ENCODE measurements around the gene FUT6.

FUT6 gene

GRCh38 chr19:5831159-5831558, 8.3 kb downstream of the FUT6 start:
- no peak overlapping the region for H3K4me3 ChIP-seq (ENCODE audit: low read depth, low read length)
- no peak for DNase-seq (ENCODE audit: low read depth)
- no peak for TF ChIP-seq POLR2A (IDR thresholded peaks at IDR 0.05; ENCODE audit: extremely low read depth, insufficient read length)
- TF ChIP-seq MAX (IDR thresholded peaks at IDR 0.05; ENCODE audit: low read depth, low read length), result no peak
- TF ChIP-seq, protein P1, sequence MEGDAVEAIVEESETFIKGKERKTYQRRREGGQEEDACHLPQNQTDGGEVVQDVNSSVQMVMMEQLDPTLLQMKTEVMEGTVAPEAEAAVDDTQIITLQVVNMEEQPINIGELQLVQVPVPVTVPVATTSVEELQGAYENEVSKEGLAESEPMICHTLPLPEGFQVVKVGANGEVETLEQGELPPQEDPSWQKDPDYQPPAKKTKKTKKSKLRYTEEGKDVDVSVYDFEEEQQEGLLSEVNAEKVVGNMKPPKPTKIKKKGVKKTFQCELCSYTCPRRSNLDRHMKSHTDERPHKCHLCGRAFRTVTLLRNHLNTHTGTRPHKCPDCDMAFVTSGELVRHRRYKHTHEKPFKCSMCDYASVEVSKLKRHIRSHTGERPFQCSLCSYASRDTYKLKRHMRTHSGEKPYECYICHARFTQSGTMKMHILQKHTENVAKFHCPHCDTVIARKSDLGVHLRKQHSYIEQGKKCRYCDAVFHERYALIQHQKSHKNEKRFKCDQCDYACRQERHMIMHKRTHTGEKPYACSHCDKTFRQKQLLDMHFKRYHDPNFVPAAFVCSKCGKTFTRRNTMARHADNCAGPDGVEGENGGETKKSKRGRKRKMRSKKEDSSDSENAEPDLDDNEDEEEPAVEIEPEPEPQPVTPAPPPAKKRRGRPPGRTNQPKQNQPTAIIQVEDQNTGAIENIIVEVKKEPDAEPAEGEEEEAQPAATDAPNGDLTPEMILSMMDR (IDR thresholded peaks at IDR 0.05; ENCODE audit: low read depth, low read length), result no peak
- TF ChIP-seq MYC (IDR thresholded peaks at IDR 0.05; ENCODE audit: low read depth, low read length), result no peak

DNA sequence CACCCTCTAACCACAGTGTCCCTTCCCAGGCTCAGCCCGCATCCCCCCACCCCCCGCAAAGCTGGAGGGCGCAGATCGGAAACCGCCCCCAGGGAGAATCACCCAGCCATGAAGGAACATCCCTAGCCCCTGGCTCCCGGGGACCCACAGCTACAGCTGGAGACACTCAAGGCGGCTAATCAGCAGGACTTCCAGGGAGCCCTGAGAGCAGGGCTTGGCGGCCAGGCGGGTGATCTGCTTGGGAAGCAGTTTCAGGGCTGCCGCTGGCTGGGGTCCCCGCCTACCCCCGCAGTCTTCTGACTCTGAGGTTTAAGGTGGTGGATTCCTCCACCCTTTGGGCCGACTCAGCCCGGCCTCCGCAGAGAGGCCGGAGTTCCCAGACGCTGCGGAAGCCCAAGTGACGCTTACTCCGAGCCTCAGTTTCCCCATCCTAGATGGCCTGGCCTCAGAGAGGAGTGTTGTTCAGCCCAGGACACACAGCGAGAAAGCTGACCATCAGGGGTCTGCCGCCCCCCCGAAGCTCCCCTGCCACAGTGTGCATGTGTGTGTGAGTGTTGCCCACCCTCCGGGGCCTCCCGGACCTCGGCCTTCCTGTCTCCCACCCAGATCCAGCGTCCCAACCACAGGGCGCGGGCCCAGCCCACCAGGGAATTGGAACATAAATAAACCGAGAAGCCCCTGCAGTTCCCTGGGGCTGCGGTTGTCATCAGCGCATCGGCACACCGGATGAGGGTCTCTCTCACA, 9.8 kb downstream of the FUT6 start:
- no peak for DNase-seq (ENCODE audit: low read depth)
- TF ChIP-seq POLR2A (IDR thresholded peaks at IDR 0.05; ENCODE audit: extremely low read depth, insufficient read length), result no peak
- no peak for TF ChIP-seq MAX (IDR thresholded peaks at IDR 0.05; ENCODE audit: low read depth, low read length)
- no peak for TF ChIP-seq MYC (IDR thresholded peaks at IDR 0.05; ENCODE audit: low read depth, low read length)
- TF ChIP-seq, protein P1 (IDR thresholded peaks at IDR 0.05; ENCODE audit: low read depth, low read length), result no peak
- H3K4me3 ChIP-seq (ENCODE audit: low read depth, low read length), result no peak overlapping the region

- peak overlapping the region; percentile 72 for H3K4me3 ChIP-seq (ENCODE audit: low read depth, low read length)
- TF ChIP-seq MYC (IDR thresholded peaks at IDR 0.05; ENCODE audit: low read depth, low read length) (no peak), MAX (IDR thresholded peaks at IDR 0.05; ENCODE audit: low read depth, low read length) (no peak), POLR2A (IDR thresholded peaks at IDR 0.05; ENCODE audit: extremely low read depth, insufficient read length) (peak; percentile 26)
- TF ChIP-seq, protein P1 (IDR thresholded peaks at IDR 0.05; ENCODE audit: low read depth, low read length), result no peak
- DNase-seq (ENCODE audit: low read depth), result peak; percentile 64
Observed at GRCh38 chr19:5828661-5829566, 10.6 kb downstream of the FUT6 start.

DNA sequence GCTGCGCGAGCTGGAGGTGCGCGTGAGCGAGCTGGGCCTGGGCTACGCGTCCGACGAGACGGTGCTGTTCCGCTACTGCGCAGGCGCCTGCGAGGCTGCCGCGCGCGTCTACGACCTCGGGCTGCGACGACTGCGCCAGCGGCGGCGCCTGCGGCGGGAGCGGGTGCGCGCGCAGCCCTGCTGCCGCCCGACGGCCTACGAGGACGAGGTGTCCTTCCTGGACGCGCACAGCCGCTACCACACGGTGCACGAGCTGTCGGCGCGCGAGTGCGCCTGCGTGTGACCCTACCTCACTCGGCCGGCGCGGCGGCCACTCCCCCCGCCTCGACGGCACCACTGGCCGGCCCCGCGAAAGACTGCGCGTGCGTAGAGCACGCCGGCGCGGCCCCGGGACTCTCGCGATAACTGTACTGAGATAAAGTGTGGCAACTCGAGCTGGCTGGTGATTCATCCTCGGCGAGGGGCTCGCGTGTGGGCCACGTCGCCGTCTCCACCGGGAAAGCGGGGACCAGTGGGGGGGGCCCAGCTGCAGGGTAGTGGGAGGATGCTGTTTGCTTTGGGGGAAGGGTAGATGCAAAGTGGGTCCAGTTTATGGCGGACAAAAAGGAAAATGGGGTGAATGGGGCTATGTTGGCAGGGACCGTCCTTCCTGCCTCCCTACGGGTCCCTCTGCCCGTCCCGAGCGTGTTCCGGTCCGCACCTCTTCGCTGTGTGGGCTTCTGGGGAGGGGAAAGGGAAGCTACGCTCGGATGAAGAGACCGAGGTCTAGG, 11.4 kb downstream of the FUT6 start:
- peak overlapping the region; percentile 72 for H3K4me3 ChIP-seq (ENCODE audit: low read depth, low read length)
- peak; percentile 90 for DNase-seq (ENCODE audit: low read depth)
- TF ChIP-seq, protein P1 (IDR thresholded peaks at IDR 0.05; ENCODE audit: low read depth, low read length), result no peak
- TF ChIP-seq MYC (IDR thresholded peaks at IDR 0.05; ENCODE audit: low read depth, low read length) (no peak; the same call in none of the 2 replicates), POLR2A (IDR thresholded peaks at IDR 0.05; ENCODE audit: extremely low read depth, insufficient read length) (peak; percentile 98), MAX (IDR thresholded peaks at IDR 0.05; ENCODE audit: low read depth, low read length) (peak; percentile 22; the same call in 1 of the 2 replicates)

GRCh38 chr19:5827342-5827890, 12.1 kb downstream of the FUT6 start:
- H3K4me3 ChIP-seq (ENCODE audit: low read depth, low read length), result peak overlapping the region; percentile 46
- no peak for DNase-seq (ENCODE audit: low read depth)
- TF ChIP-seq MAX (IDR thresholded peaks at IDR 0.05; ENCODE audit: low read depth, low read length) (no peak), POLR2A (IDR thresholded peaks at IDR 0.05; ENCODE audit: extremely low read depth, insufficient read length) (no peak), MYC (IDR thresholded peaks at IDR 0.05; ENCODE audit: low read depth, low read length) (no peak)
- TF ChIP-seq, protein P1 (IDR thresholded peaks at IDR 0.05; ENCODE audit: low read depth, low read length), result no peak
